Keratinocyte (primary cell): ENCODE measurements around the gene EIF3B. TPM values are rescaled to one million over a fixed set of nuclear protein-coding genes. Genes with fewer than 3 reads are reported as not detected.

Experiments used
- DNase-seq: peaks from one replicate; pipeline ENCODE4 v3.0.0-alpha.2; 2011; ENCODE audit warnings: low read depth, missing footprints, low spot score
- FAIRE-seq: peaks from 2 replicates; lab custom pipeline; 2011; peaks lifted over from hg19 to GRCh38; lab: Jason Lieb, UNC
- H2AFZ ChIP-seq: 2 replicates; pipeline ENCODE4 v1.6.0; 2012; ENCODE audit warnings: low read length, control low read depth, inconsistent platforms; ENCODE audit not compliant: control insufficient read depth
- H3K27ac ChIP-seq: 2 replicates; pipeline ENCODE4 v1.5.1; 2011; ENCODE audit warnings: low read length; ENCODE audit not compliant: control insufficient read depth, insufficient read depth
- H3K27me3 ChIP-seq: 3 replicates; pipeline ENCODE4 v1.6.0; 2011; ENCODE audit warnings: low read length; ENCODE audit not compliant: control insufficient read depth, insufficient read depth; ENCODE audit errors: extremely low read depth
- H3K36me3 ChIP-seq, 2 experiments: 2 replicates in 1 of 2; 3 replicates in 1 of 2; pipeline ENCODE4 v1.5.1; 2011; ENCODE audit warnings: low read length in 2 of 2, mild to moderate bottlenecking in 1 of 2; ENCODE audit not compliant: control insufficient read depth in 2 of 2, insufficient read depth in 2 of 2; ENCODE audit errors: extremely low read depth in 1 of 2
- H3K4me1 ChIP-seq: 3 replicates; pipeline ENCODE4 v1.5.1; 2011; ENCODE audit warnings: low read length; ENCODE audit not compliant: control insufficient read depth, insufficient read depth; ENCODE audit errors: extremely low read depth
- H3K4me2 ChIP-seq: 3 replicates; pipeline ENCODE4 v1.6.0; 2011; ENCODE audit warnings: low read depth, low read length; ENCODE audit not compliant: control insufficient read depth, insufficient read depth; ENCODE audit errors: extremely low read depth
- H3K4me3 ChIP-seq, 3 experiments: fragments of 200-600 bp in 1 of 3; sonication (generic) in 1 of 3; 2 replicates in 2 of 3; 3 replicates in 1 of 3; pipeline ENCODE4 v1.5.1; 2011 to 2016; ENCODE audit warnings: low read length in 3 of 3, mild to moderate bottlenecking in 3 of 3, control low read depth in 2 of 3, inconsistent platforms in 1 of 3, low read depth in 1 of 3, mixed read lengths in 1 of 3, mixed run types in 1 of 3, moderate library complexity in 1 of 3; ENCODE audit not compliant: control insufficient read depth in 2 of 3, insufficient read depth in 2 of 3; ENCODE audit errors: extremely low read depth in 1 of 3
- H3K79me2 ChIP-seq: 2 replicates; pipeline ENCODE4 v1.6.0; 2012; ENCODE audit warnings: low read length; ENCODE audit not compliant: control insufficient read depth, insufficient read depth
- H3K9ac ChIP-seq: 3 replicates; pipeline ENCODE4 v1.6.0; 2011; ENCODE audit warnings: low read length; ENCODE audit not compliant: control insufficient read depth, insufficient read depth; ENCODE audit errors: extremely low read depth
- H3K9me1 ChIP-seq: 3 replicates; pipeline ENCODE4 v1.6.0; 2011; ENCODE audit warnings: low read length; ENCODE audit not compliant: control insufficient read depth, insufficient read depth; ENCODE audit errors: extremely low read depth
- H3K9me3 ChIP-seq: 2 replicates; pipeline ENCODE4 v1.5.1; 2012; ENCODE audit warnings: low read depth, low read length; ENCODE audit not compliant: control insufficient read depth
- H4K20me1 ChIP-seq: 3 replicates; pipeline ENCODE4 v1.6.0; 2011; ENCODE audit warnings: low read length; ENCODE audit not compliant: control insufficient read depth, insufficient read depth; ENCODE audit errors: extremely low read depth
- CTCF ChIP-seq, 3 experiments: IDR thresholded peaks in 1 of 3; conservative IDR thresholded peaks in 1 of 3; optimal IDR thresholded peaks in 1 of 3; 2 replicates in 2 of 3; 3 replicates in 1 of 3; pipeline versions ENCODE3 to v1.5.1; 2011; ENCODE audit warnings: low read length in 3 of 3, mild to moderate bottlenecking in 3 of 3, moderate library complexity in 2 of 3, control low read depth in 1 of 3, inconsistent platforms in 1 of 3; ENCODE audit not compliant: insufficient read depth in 2 of 3; ENCODE audit errors: extremely low read depth in 1 of 3
- EZH2 ChIP-seq: IDR thresholded peaks from one replicate; pipeline ENCODE4 v1.6.1; 2012; ENCODE audit warnings: inconsistent platforms, mild to moderate bottlenecking, low read length, moderate library complexity
- dilution Hi-C: fragments of 300-500 bp; cut with MboI; formaldehyde crosslinking; loops from one replicate; pipeline ENCODE4 v1.7.0; 2020; ENCODE audit warnings: low sequenced_read_pairs; ENCODE audit not compliant: extremely low pct_ligation_motif_present
- polyA plus RNA-seq, 5 experiments: library from polyadenylated mRNA; depleted of rRNA in 3 of 5; stranded (reverse) in 3 of 5; stranded (forward) in 1 of 5; unstranded in 1 of 5; fragments of >200 nt; gene quantifications; 1 replicate in 1 of 5; 2 replicates in 3 of 5; 3 replicates in 1 of 5; pipeline versions ENCODE4 v1.2.1 to v1.2.3, GENCODE V29; 2011 to 2012; ENCODE audit warnings: missing spikeins in 2 of 5, low read depth in 1 of 5, low replicate concordance in 1 of 5

The EIF3B gene
- polyA plus RNA-seq, 1 donor (not counting 4 experiments of a cell fraction or from before 2014, with no cell fraction given), result 169 TPM

GRCh38 chr7:2381227-2381626 lies 26.6 kb downstream of the EIF3B start:
- FAIRE-seq, result no peak
- Histone ChIP-seq H3K4me1 (no peaks in the 10 kb centered on the region), H3K4me3 (no peak overlapping the region), H3K9me3 (no peaks in the 10 kb centered on the region), H3K27me3 (no peaks in the 10 kb centered on the region), H3K9me1 (no peaks in the 10 kb centered on the region), H3K4me2 (no peak overlapping the region), H3K79me2 (peaks cover 10% of the 10 kb centered on the region), H3K9ac (no peak overlapping the region), H2AFZ (no peak overlapping the region), H4K20me1 (no peaks in the 10 kb centered on the region), H3K36me3 (peaks cover 35 to 39% of the 10 kb centered on the region in 2 experiments), H3K27ac (no peak overlapping the region)
- dilution Hi-C loops, result no loop called here
- no peak for DNase-seq
- TF ChIP-seq EZH2, result no peak
- no peak for TF ChIP-seq CTCF (optimal IDR thresholded peaks at IDR 0.05 in 1 of 3, IDR thresholded peaks at IDR 0.05 in 1 of 3, conservative IDR thresholded peaks at IDR 0.05 in 1 of 3; ENCODE audit: extremely low read depth in 1 of 3, insufficient read depth in 2 of 3, low read length in 3 of 3)

- dilution Hi-C loops, result no loop called here
- FAIRE-seq, result no peak
- Histone ChIP-seq H2AFZ (no peak overlapping the region), H3K4me3 (no peak overlapping the region), H3K9ac (no peak overlapping the region), H3K9me1 (no peaks in the 10 kb centered on the region), H3K27ac (no peak overlapping the region), H3K27me3 (no peaks in the 10 kb centered on the region), H3K4me1 (no peaks in the 10 kb centered on the region), H3K9me3 (no peaks in the 10 kb centered on the region), H4K20me1 (no peaks in the 10 kb centered on the region), H3K36me3 (peaks cover 27 to 32% of the 10 kb centered on the region in 2 experiments), H3K4me2 (no peak overlapping the region), H3K79me2 (peaks cover 2% of the 10 kb centered on the region)
- DNase-seq, result no peak
- no peak for TF ChIP-seq EZH2
- no peak for TF ChIP-seq CTCF (optimal IDR thresholded peaks at IDR 0.05 in 1 of 3, IDR thresholded peaks at IDR 0.05 in 1 of 3, conservative IDR thresholded peaks at IDR 0.05 in 1 of 3; ENCODE audit: extremely low read depth in 1 of 3, insufficient read depth in 2 of 3, low read length in 3 of 3)
Measured at GRCh38 chr7:2381881-2382509, 27.4 kb downstream of the EIF3B start.
